Tibial nerve (tissue), 4 donors: ENCODE data around the gene CCDC38.

Experiments
- CTCF ChIP-seq, 5 experiments: fragments of 200-600 bp in 3 of 5; fragments of 450-650 bp in 2 of 5; sonication (generic) in 3 of 5; IDR thresholded peaks; one replicate each; pipeline ENCODE4 v1.5.1; 2016 to 2019; ENCODE audit warnings: antibody characterized with exemption in 5 of 5, mild to moderate bottlenecking in 3 of 5, moderate library complexity in 2 of 5
- EP300 ChIP-seq, 2 donors: sonication (generic); formaldehyde crosslinking; IDR thresholded peaks; one replicate each; pipeline ENCODE4 v1.6.1; 2017; ENCODE audit warnings: antibody characterized with exemption in 2 of 2, mild to moderate bottlenecking in 1 of 2
- POLR2A ChIP-seq, 2 donors: fragments of 450-650 bp; IDR thresholded peaks; one replicate each; pipeline ENCODE4 v1.6.1; 2017; ENCODE audit warnings: antibody characterized with exemption in 2 of 2, mild to moderate bottlenecking in 2 of 2, moderate library complexity in 2 of 2

DNA sequence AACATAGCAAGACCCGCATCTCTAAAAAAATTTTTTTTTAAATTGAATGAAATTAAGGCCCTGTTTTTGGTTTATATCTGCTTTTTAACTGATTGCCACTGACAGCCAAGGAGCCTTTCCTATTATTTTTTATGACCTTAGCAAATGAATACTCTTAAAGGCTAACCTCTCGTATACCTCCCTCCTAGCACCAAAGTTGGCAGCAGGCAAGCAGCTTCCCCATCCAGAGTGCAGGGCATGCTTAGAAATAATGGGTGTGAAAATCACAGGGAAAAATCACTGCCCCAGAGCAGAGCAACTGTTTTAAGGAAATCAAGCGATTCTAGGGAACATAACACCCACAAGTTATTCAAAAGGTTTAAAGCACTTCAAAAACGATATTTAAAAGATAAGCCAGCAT, 33.1 kb upstream of the CCDC38 start:
- TF ChIP-seq POLR2A (IDR thresholded peaks at IDR 0.05) (no peak), CTCF (IDR thresholded peaks at IDR 0.05) (no peak), EP300 (IDR thresholded peaks at IDR 0.05) (no peak)
